Measurements from ENCODE around the gene CTSE. TPM values are rescaled to one million over a fixed set of nuclear protein-coding genes. Genes with fewer than 3 reads are reported as not detected.
"Not testable (repeated sequence)": the region's sequence is repeated elsewhere in the genome, so short reads cannot be mapped to it uniquely, and the experiment has no call there.

CTSE gene
- polyA plus RNA-seq (ENCODE audit: insufficient read length in 3 of 3), result under 1 TPM; 0.10 to 0.43 (median 0.19) TPM
- long read RNA-seq, donor 1, result 0 reads
- long read RNA-seq, donor 2, result 0 reads
- long read RNA-seq, donor 3, result 0 reads
- long read RNA-seq, donor 4, result 0 reads
- long read RNA-seq, donor 5, result 0 reads
- long read RNA-seq, donor 6, result 0 reads
- long read RNA-seq, donor 7, result 0 reads
- long read RNA-seq, donor 8, result 0 reads
- long read RNA-seq, donor 9, result 0 reads
- long read RNA-seq, donor 10, result 0 reads
- long read RNA-seq, donor 11, result 0 reads
- long read RNA-seq, donor 12, result 0 reads
- long read RNA-seq, donor 13, result 0 reads
- long read RNA-seq, donor 14, result 0 reads
- long read RNA-seq, donor 15, transcript CTSE-202 (8 exons, 2,071 nt), result minor isoform, 25 of 1,039 reads
- long read RNA-seq, donor 15, transcript CTSE-201 (9 exons, 2,228 nt), result major isoform, 158 of 1,039 reads
- long read RNA-seq, donor 15, partial matches to known transcripts, result 856 of 1,039 reads
- long read RNA-seq, donor 15, other reads (novel, unspliced or antisense), result 0 of 1,039 reads
- long read RNA-seq, donor 16, result 0 reads

DNA sequence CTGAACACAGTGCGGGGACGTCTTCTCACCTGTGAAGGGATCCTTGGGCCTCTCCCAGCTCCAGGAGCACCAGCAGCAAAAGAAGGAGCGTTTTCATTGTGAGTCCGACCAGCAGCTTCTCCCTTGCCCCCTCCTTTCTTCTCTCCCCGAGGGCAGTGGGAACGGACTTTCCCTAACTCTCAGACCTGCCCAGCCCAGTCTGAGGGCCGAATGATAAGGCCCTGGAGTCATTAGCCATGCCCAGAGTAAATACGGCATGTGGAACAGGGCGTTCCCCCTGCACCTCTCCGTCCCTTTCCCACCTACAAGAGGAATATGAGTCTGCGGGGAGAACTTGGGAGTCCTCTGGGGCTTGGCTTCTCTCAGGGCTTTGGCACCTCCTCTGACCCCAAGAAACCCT is at the start of gene CTSE:
Gene CTSE (minus strand): TSS at position 201 of the 400 bp plus-strand sequence. CDS start 104 bp downstream, at position 97.
- DNase-seq, result no peak

DNA sequence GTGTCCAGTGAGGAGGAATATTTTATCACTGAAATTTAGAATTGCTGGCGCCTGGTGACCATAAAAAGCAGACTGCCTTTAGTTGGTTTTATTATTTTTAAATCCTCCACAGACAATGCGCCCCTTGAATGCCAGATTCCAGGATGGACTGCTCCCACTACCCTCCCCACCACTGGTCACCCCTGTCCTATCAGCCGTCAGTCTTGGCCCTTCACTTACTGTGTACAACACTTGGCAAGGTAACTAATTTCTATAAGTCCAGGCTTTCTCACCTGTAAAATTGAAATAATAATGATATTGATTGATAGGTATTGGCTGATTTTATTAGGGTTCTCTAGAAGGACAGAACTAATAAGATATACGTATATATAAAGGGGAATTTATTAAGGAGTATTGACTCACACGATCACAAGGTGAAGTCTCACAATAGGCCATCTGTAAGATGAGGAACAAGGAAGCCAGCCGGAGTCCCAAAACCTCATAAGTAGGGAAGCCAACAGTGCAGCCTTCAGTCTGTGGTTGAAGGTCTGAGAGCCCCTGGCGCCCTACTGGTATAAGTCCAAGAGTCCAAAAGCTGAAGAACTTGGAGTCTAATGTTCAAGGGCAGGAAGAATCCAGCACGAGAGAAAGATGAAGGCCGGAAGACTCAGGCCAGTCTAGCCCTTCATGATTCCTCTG is 47.1 kb upstream of the CTSE start:
- DNase-seq, result no peak

DNA sequence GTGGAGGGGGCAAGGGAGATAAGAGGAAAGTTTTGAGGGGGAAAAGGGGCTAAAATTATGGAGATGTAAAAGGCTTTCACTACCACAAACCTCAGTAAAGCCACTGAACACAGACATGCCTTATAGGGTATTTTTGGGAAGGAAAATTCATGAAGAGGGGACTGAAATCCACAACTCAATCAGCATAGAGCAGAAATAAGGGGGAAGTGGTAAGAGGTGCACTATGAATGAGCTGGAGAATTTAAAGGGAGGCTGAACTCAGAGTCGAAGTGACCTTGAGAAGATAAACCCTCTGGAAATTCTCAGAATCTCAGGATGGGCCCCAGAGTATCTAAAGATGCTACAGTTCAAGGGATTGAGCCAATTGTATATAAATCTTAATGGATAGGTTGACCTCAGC is 44.6 kb upstream of the CTSE start:
- DNase-seq, result no peak

DNA sequence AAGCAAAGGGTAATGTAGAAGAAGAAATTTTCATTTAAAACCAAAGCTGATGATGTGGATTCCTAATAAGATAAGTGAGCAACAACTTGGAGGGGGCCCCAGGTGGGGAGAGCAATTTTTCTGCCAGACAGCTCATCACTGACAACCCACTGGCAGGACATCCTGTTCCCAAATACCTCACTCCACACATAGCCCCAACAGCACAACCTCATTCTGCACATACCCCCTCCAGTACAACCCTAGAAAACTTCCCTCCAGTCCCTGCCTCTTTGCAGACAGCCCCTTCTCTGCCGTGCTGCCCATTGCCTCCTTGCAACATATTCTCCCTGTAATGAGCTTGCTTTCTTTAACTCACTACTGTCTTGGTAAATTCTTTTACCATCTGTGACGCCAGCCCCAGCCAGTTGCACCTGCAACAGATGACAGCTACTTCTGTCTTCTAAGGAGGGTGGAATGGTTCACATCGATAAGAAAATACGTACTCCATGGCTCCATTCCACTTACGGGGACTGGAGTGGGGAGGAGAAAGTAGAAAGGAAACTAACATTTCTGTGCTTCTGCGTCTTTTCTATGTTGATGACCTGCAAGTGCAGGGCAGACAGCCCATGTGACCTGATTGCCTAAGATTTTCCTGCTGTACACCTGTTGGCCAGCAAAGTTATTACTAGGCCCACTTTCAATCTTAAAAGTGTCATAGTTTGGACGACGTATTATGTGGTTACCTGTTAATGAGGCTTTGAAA is 44.0 kb upstream of the CTSE start:
- no peak for DNase-seq

DNA sequence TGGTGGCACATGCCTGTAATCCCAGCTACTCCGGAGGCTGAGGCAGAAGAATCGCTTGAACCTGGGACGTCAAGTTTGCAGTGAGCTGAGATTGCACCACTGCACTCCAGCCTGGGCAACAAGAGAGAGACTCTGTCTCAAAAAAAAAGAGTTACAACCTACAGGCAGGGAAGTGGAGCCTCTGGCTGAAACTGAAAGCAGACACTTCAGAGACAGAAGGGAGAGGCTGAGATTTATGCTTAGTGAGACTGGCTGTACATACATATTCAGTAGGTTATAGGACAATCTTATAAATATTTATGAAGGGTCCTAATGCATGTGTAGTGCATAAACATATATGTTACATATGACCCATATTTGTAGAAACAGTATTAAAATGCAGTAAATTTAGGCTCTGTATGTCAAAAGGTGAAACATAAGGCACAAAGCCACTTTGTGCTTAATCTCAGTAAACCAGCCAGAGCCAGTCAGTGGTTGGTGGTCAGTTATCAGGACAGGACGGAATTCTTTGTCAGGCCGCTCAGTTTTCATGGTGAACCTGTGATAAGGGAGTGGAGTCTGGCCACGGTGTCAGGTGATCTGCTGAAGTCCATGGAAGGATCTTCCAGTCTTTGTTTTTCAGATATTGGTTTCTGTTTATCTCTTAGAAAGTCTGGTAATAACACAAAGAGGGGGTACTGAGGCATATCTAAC is 42.9 kb upstream of the CTSE start:
- no peak for DNase-seq

DNA sequence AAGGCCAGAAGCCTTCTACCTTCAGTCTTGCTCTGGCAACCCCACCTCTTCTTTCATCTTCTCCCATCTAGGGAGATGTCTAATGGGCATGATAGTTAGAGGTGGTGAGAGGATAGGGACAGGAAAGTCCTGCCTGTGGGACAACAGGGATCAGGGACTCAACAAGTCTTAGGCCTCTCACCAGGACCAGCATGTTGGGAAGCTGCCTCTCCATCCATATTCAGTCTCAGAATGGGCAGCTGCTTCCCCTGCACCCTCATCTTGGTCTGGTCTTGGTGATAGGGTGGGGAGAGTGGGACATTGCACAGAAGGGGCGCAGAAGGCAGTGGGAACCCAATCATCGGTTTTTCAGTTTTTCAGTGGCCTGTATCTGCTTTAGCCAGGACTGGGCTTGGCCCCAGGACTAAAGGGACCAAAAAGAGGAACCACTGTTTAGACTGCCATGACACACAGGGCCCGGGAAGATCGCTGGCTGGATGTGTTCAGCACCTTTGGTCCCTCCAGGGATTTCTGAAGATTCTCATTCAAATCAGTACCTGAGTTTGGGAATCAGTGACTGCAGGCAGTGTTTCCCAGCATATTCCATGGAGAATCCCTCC is 42.0 kb upstream of the CTSE start:
- DNase-seq, result no peak

DNA sequence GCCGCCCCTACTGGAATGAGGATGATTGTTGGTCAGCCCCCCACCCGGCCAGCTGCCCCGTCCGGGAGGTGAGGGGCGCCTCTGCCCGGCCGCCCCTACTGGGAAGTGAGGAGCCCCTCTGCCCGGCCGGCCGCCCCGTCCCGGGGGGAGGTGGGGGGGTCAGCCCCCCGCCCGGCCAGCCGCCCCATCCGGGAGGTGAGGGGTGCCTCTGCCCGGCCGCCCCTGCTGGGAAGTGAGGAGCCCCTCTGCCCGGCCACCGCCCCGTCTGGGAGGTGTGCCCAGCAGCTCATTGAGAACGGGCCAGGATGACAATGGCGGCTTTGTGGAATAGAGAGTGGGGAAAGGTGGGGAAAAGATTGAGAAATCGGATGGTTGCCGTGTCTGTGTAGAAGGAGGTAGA is 40.8 kb upstream of the CTSE start:
- DNase-seq, result not testable (repeated sequence)

DNA sequence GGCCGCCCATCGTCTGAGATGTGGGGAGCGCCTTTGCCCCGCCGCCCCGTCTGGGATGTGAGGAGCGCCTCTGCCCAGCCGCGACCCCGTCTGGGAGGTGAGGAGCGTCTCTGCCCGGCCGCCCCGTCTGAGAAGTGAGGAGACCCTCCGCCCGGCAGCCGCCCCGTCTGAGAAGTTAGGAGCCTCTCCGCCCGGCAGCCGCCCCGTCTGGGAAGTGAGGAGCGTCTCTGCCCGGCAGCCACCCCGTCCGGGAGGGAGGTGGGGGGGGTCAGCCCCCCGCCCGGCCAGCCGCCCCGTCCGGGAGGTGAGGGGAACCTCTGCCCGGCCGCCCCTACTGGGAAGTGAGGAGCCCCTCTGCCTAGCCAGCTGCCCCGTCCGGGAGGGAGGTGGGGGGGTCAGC is 40.3 kb upstream of the CTSE start:
- not testable (repeated sequence) for DNase-seq

DNA sequence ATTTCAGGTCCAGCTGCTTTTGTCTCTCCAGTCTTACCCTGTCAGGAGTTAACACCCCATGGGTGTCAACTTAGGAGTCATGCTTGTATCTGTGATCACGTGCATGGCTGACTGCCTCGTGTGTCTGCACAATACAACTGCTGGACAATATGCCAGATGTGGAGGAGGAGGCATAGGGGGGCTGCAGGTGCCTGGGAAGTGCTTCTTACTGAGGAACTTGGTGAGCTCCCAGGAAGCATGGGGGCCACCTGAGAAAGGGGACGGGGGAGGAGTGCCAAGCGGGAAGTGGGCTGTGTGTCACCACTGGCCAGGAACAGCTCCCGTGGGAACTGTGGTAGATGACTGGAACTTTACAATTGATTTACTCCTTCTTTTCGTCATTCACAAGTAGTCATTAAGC is 38.8 kb upstream of the CTSE start:
- no peak for DNase-seq

DNA sequence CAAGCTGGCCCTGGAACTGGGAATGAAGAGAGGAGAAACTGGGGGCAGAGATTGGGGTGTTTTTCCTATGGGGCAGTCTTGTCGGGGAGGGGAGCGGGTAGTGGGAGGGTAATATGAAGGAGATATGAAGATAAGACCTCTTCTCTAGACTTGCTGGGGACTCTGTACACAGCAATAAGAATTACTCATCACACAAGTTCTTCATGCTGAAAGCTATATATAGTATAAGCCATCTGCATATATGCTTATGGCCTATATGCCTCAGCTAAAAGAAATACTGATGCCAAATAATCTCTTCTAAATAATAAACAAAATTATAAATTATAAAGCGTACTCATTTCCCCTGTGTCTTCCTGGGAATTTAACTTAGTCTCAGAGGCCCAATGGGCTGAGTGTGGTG is 37.1 kb upstream of the CTSE start:
- no peak for DNase-seq

DNA sequence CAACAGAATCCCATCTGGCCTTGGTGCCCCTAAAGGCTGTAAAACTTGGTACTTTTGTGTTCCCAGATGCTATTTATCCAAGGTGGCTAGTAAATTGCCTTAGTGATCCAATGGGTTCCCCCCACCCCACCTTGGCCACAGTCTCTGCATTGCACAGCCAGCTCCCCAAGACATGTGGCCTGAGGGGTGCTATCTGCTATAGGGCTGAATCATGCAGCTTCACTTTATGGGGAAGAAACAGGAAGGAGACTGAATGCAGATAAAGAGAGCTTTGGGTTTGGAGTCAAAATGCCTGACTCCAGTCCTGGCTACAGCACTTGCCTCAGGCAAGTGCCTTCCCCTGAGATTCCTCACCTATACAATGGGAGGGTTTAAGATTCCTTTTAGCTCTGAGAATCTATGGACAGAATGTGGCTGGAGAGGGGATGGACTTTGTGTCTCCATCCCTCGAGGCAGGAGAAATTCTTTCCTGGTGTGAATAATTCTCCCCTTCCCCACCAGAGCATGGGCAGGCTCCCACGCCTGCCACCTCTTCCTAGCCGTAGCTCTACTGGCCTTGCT is 35.7 kb upstream of the CTSE start:
- no peak for DNase-seq

DNA sequence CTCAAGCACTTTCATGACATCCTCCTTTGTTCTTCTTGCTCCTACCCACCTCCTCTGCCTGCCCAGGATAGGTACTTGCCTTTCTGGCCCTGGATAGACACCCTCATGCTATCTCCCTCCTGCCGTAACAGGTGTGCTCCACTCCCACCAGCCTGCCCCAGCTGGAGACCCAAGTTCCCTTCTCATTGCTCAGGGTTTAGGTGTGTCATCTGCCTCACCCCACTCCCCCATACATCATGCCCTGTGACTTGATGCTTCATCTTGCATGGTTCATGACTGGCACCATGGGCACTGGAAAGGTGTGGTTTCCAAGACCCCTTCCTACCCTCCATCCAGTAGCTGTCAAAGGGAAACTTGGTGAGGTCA is 35.2 kb upstream of the CTSE start:
- DNase-seq, result no peak

DNA sequence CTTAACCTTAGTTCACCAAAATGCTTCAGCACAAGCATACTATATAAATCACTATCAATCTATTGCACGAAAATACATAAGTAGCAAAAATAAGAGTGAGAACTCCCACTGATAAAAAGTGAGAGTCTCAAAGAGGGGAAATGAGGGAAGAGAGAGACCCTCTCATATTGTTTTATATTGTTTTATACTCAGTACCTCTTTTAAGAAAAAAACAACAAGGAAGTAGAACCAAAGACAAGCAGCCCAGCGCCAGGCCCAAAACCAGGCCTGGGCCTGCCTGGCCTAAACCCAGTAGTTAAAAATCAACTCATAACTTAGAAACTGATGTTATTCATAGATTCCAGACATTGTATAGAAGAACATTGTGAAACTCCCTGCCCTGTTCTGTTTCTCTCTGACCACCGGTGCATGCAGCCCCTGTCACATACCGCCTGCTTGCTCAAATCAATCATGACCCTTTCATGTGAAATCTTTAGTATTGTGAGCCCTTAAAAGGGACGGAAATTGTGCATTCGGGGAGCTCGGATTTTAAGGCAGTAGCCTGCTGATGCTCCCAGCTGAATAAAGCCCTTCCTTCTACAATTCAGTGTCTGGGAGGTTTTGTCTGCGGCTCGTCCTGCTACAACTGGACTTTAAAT is 34.7 kb upstream of the CTSE start:
- not testable (repeated sequence) for DNase-seq

DNA sequence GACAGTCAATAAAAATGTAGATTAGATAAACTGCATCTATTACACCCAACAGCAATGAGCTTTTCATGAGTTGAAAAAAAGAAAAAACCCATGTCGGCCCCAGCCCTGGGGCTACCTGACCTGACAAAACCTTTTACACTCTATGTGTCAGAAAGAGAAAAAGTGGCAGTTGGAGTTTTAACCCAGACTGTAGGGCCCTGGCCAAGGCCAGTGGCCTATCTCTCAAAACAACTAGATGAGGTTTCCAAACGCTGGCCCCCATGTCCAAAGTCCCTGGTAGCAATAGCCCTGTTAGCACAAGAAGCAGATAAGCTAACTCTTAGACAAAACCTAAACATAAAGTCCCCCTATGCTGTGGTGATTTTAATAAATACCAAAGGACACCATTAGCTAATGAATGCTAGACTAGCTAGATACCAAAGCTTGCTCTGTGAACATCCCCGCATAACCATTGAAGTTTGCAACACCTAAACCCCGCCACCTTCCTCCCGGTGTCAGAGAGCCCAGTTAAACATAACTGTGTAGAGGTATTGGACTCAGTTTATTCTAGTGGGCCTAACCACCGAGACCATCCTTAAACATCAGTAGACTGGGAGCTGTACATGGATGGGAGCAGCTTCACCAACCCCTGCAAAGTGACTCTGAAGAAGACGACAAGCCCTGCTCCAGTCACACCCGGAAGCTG is 32.1 kb upstream of the CTSE start:
- DNase-seq, result not testable (repeated sequence)

DNA sequence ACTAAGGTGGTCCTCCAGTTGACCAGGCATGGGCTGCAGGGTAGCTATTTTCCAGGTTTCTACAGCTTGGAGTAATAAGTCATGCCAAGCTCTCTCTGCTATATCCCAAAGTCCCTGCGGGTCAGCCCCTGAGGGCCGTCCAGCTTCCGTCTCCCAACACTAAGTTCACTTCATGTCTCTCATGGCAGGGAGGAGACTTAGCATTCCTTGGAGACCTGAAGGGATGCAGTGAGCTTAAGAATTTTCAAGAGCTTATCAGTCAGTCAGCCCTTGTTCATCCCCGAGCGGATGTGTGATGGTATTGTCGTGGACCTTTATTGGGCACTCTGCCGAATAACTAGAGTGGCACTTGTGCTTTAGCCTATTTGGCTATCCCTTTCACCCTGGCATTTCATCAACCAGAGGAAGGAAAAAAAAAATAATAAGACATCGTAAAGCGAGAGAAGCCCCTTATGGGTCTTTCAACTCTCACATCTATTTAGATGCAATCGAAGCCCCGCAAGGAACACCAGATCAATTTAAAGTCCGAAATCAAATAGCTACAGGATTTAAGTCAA is 31.5 kb upstream of the CTSE start:
- not testable (repeated sequence) for DNase-seq

DNA sequence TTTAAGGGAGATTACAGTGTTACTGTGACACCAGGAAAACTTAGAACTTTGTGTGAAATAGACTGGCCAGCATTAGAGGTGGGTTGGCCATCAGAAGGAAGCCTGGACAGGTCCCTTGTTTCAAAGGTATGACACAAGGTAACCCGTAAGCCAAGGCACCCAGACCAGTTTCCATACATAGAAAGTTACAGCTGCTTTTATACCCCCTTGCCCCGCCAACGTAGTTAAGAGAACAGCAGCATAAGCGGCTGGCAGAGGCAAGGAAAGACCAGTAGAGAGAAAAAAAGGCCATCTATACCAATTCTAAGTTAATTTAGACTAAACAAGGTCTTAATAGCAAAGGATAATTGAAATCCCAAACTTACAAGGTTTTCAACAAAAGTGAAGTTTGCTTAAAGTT is 29.9 kb upstream of the CTSE start:
- DNase-seq, result not testable (repeated sequence)

DNA sequence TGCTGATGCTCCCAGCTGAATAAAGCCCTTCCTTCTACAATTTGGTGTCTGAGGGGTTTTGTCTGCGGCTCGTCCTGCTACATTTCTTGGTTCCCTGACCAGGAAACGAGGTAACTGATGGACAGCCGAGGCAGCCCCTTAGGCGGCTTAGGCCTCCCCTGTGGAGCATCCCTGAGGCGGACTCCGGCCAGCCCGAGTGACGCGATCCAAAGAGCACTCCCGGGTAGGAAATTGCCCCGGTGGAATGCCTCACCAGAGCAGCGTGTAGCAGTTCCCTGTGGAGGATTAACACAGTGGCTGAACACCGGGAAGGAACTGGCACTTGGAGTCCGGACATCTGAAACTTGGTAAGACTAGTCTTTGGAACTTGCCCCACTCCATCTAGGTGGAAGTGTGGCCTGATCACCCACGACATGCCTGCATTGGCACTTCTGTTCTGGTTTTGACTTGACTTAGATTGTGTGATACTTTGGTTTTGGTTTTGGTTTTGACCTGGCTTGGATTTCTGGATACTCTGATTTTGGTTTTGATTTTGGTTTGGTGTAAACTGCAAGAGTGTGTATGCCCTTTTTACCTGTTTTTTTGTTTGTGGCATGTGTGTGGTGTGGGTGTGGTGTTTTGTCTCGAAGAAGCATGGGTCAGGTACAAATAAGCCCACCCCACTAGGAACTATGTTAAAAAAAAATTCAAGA is 29.4 kb upstream of the CTSE start, which contains the start of gene RHEX:
Gene RHEX (plus strand): TSS at position 255 of the 692 bp plus-strand sequence. CDS start 44,656 bp downstream, outside the sequence.
- DNase-seq, result not testable (repeated sequence)

DNA sequence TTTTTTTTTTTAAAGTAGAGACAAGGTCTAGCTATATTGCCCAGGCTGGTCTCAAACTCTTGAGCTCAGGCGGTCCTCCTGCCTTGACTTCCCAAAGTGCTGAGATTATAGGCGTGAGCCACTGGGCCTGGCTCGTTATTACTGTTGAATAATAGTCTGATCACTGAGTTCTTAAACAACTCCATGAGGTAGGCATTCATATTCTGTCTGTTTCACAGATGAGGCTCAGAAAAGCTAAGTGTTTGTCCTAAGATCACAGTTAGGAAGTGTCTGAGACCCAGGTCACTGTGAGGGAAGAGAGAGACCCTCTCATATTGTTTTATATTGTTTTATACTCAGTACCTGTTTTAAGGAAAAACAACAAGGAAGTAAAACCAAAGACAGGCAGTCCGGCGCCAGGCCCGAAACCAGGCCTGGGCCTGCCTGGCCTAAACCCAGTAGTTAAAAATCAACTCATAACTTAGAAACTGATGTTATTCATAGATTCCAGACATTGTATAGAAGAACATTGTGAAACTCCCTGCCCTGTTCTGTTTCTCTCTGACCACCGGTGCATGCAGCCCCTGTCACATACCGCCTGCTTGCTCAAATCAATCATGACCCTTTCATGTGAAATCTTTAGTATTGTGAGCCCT is 28.7 kb upstream of the CTSE start:
- not testable (repeated sequence) for DNase-seq
